SK-N-MC (cell line): ENCODE measurements around the gene PTX4.

Experiments used
- EZH2 ChIP-seq: fragments of 200-600 bp; sonication (generic); IDR thresholded peaks from one replicate; pipeline ENCODE4 v1.6.1; 2017; ENCODE audit warnings: antibody characterized with exemption
- POLR2AphosphoS5 ChIP-seq: IDR thresholded peaks from 2 replicates; pipeline ENCODE4 v1.6.1; 2012; ENCODE audit warnings: mild to moderate bottlenecking, low read depth, low read length, borderline replicate concordance

DNA sequence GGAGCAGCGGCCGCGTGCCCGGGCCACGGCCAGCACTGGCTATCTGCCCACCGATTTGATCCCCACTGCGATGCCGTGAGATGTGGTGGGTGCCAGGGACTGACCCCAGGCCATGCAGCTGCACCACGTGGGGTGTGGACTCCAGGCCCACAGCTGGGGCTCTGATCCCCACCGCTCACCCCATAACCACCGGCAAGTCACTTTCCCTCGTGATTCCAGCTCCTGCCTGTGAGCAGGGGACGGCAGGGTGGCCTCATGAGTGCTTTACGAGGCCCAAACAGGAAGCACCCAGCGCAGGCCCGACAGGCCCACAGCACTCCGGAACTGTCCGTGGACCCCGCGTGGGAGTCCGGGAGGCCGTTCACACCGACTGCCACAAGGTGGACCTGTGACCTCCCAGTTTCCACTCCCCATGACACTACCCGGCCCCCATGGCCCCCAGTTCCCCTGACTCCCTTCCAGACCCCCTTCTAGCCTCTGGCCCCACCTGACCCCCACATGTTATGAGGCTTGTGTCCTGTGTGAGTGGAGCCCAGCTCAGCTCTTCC, 616 bp downstream of the PTX4 start:
- TF ChIP-seq POLR2AphosphoS5 = no peak
- no peak for TF ChIP-seq EZH2
